MM.1S (cell line): ENCODE results near the gene SSH3.
A peak's percentile ranks its signal among the peaks of the same experiment; 100 is the strongest.

ENCODE experiments used
- EZH2 ChIP-seq: fragments of 300-600 bp; sonication (generic); optimal IDR thresholded peaks from 2 replicates; pipeline ENCODE3; 2017; ENCODE audit warnings: low read depth, mild to moderate bottlenecking, antibody characterized with exemption, low read length, mixed read lengths
- TF ChIP-seq, protein P1 (sequence below): fragments of 300-600 bp; sonication (generic); IDR thresholded peaks from 2 replicates; pipeline ENCODE4 v1.5.1; 2016; ENCODE audit warnings: antibody characterized with exemption, low read length, mixed read lengths

DNA sequence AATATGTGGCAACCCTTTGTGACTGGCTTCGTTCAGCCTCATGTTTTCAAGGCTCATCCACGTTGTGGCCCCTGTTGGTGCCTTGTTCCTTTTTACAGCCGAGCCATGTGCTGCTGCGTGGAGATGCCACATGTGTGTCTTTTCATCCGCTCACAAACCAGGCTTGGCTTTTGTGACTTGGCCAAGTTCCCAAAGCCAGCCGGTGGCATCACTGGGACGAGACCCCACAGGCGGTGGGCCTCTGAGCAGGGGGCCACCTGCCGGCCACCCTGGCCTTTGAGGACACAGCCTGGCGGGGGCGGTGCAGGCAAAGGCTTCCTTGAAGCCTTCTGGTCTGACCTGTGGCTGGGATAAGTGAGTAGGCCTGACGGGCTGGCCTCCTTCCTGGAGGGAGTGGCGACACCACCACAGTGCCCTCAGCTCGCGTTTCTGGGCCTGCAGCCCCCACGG, 26.5 kb upstream of the SSH3 start:
- TF ChIP-seq, protein P1, sequence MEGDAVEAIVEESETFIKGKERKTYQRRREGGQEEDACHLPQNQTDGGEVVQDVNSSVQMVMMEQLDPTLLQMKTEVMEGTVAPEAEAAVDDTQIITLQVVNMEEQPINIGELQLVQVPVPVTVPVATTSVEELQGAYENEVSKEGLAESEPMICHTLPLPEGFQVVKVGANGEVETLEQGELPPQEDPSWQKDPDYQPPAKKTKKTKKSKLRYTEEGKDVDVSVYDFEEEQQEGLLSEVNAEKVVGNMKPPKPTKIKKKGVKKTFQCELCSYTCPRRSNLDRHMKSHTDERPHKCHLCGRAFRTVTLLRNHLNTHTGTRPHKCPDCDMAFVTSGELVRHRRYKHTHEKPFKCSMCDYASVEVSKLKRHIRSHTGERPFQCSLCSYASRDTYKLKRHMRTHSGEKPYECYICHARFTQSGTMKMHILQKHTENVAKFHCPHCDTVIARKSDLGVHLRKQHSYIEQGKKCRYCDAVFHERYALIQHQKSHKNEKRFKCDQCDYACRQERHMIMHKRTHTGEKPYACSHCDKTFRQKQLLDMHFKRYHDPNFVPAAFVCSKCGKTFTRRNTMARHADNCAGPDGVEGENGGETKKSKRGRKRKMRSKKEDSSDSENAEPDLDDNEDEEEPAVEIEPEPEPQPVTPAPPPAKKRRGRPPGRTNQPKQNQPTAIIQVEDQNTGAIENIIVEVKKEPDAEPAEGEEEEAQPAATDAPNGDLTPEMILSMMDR: peak; percentile 54
- no peak for TF ChIP-seq EZH2
